ENCODE data around the gene FRMD1. TPM values are rescaled to one million over a fixed set of nuclear protein-coding genes. Genes with fewer than 3 reads are reported as not detected.

The FRMD1 gene
- total and polyA plus RNA-seq, 2 experiments from 2014 or later = 0.07 TPM; not detected in 1

GRCh38 chr6:168116975-168117899, 38.2 kb upstream of the FRMD1 start:
- no peaks in the 10 kb centered on the region for H3K27me3 ChIP-seq
- no peaks in the 10 kb centered on the region for H3K9me2 ChIP-seq (replicated peaks; ENCODE audit: insufficient read depth)
- H4K20me1 ChIP-seq (ENCODE audit: insufficient read depth, poor library complexity, severe bottlenecking) = no peaks in the 10 kb centered on the region
- no peak overlapping the region for H3K4me2 ChIP-seq
- no peaks in the 10 kb centered on the region for H3K79me2 ChIP-seq
- no peak overlapping the region for H2AFZ ChIP-seq
- H3K9me3 ChIP-seq (ENCODE audit: low read depth) = no peaks in the 10 kb centered on the region
- no peak for TF ChIP-seq EZH2phosphoT487 (IDR thresholded peaks at IDR 0.05; ENCODE audit: low read depth, severe bottlenecking, unreplicated experiment)
- TF ChIP-seq EZH2 (IDR thresholded peaks at IDR 0.05; ENCODE audit: borderline replicate concordance) = no peak
- no peak for TF ChIP-seq CTCF (IDR thresholded peaks at IDR 0.05; ENCODE audit: poor library complexity)
- H3K4me1 ChIP-seq (ENCODE audit: insufficient read depth) = no peaks in the 10 kb centered on the region
- 80% methylated on average over 26 of the region's 26 CpGs for WGBS (ENCODE audit: low lambda C conversion rate, missing lambda C conversion rate)
- no peak overlapping the region for H3K4me3 ChIP-seq
- H3K27ac ChIP-seq = peak overlapping the region; percentile 59
- no peaks in the 10 kb centered on the region for H3K36me3 ChIP-seq (replicated peaks; ENCODE audit: insufficient read depth, low read depth)
- DNase-seq (ENCODE audit: low spot score) = peak; percentile 76

- Histone ChIP-seq H3K9me3 (ENCODE audit: low read depth) (no peaks in the 10 kb centered on the region), H3K36me3 (replicated peaks; ENCODE audit: insufficient read depth, low read depth) (no peaks in the 10 kb centered on the region), H4K20me1 (ENCODE audit: insufficient read depth, poor library complexity, severe bottlenecking) (no peaks in the 10 kb centered on the region), H3K27me3 (no peaks in the 10 kb centered on the region), H3K9me2 (replicated peaks; ENCODE audit: insufficient read depth) (no peaks in the 10 kb centered on the region), H3K4me1 (ENCODE audit: insufficient read depth) (no peaks in the 10 kb centered on the region), H3K27ac (no peak overlapping the region), H3K4me3 (no peak overlapping the region), H3K4me2 (no peak overlapping the region), H2AFZ (no peak overlapping the region), H3K79me2 (no peaks in the 10 kb centered on the region)
- WGBS (ENCODE audit: low lambda C conversion rate, missing lambda C conversion rate) = 98% methylated on average over 11 of the region's 11 CpGs
- no peak for DNase-seq (ENCODE audit: low spot score)
- no peak for TF ChIP-seq EZH2phosphoT487 (IDR thresholded peaks at IDR 0.05; ENCODE audit: low read depth, severe bottlenecking, unreplicated experiment)
- no peak for TF ChIP-seq EZH2 (IDR thresholded peaks at IDR 0.05; ENCODE audit: borderline replicate concordance)
- TF ChIP-seq CTCF (IDR thresholded peaks at IDR 0.05; ENCODE audit: poor library complexity) = no peak
Measured at GRCh38 chr6:168116438-168116974, 37.5 kb upstream of the FRMD1 start.

GRCh38 chr6:168115748-168116437, 36.9 kb upstream of the FRMD1 start:
- Histone ChIP-seq H3K79me2 (no peaks in the 10 kb centered on the region), H3K27ac (no peak overlapping the region), H3K4me2 (no peak overlapping the region), H2AFZ (no peak overlapping the region), H3K36me3 (replicated peaks; ENCODE audit: insufficient read depth, low read depth) (no peaks in the 10 kb centered on the region), H3K9me2 (replicated peaks; ENCODE audit: insufficient read depth) (no peaks in the 10 kb centered on the region), H4K20me1 (ENCODE audit: insufficient read depth, poor library complexity, severe bottlenecking) (no peaks in the 10 kb centered on the region), H3K9me3 (ENCODE audit: low read depth) (no peaks in the 10 kb centered on the region), H3K4me3 (no peak overlapping the region), H3K27me3 (no peaks in the 10 kb centered on the region), H3K4me1 (ENCODE audit: insufficient read depth) (no peaks in the 10 kb centered on the region)
- DNase-seq (ENCODE audit: low spot score) = no peak
- 83% methylated on average over 5 of the region's 5 CpGs for WGBS (ENCODE audit: low lambda C conversion rate, missing lambda C conversion rate)
- no peak for TF ChIP-seq CTCF (IDR thresholded peaks at IDR 0.05; ENCODE audit: poor library complexity)
- no peak for TF ChIP-seq EZH2phosphoT487 (IDR thresholded peaks at IDR 0.05; ENCODE audit: low read depth, severe bottlenecking, unreplicated experiment)
- TF ChIP-seq EZH2 (IDR thresholded peaks at IDR 0.05; ENCODE audit: borderline replicate concordance) = no peak

Measured in hepatocyte (in vitro differentiated cells).